HepG2 (cell line): ENCODE measurements around the gene TNKS1BP1. TPM values are rescaled to one million over a fixed set of nuclear protein-coding genes. Genes with fewer than 3 reads are reported as not detected.

ENCODE experiments used
- ATF1 ChIP-seq: IDR thresholded peaks from 2 replicates; pipeline ENCODE4 v1.6.1; 2016; ENCODE audit warnings: mild to moderate bottlenecking, control low read depth
- BORCS8-MEF2B ChIP-seq: sonication (generic); formaldehyde crosslinking; IDR thresholded peaks from 2 replicates; pipeline ENCODE4 v1.8.0; 2022; ENCODE audit warnings: mild to moderate bottlenecking, missing genetic modification reagents
- BRCA1 ChIP-seq: sonication (generic); formaldehyde crosslinking; IDR thresholded peaks from 2 replicates; pipeline ENCODE4 v1.4.0; 2020; ENCODE audit warnings: missing genetic modification reagents
- CBX1 ChIP-seq: IDR thresholded peaks from one replicate; pipeline ENCODE4 v1.6.1; 2016; ENCODE audit warnings: antibody characterized with exemption, low read depth
- CREB1 ChIP-seq, 2 experiments: fragments of 450-650 bp in 1 of 2; IDR thresholded peaks; 2 replicates each; pipeline ENCODE4 v1.6.1; 2016 to 2017; ENCODE audit warnings: control low read depth in 1 of 2, mild to moderate bottlenecking in 1 of 2, missing compliant biosample characterization in 1 of 2, missing genetic modification characterization in 1 of 2
- CREM ChIP-seq, 2 experiments: sonication (generic) in 1 of 2; formaldehyde crosslinking in 1 of 2; IDR thresholded peaks; 2 replicates each; pipeline versions ENCODE4 v1.4.0 to v1.6.1; 2016 to 2020; ENCODE audit warnings: antibody characterized with exemption in 1 of 2, mild to moderate bottlenecking in 1 of 2, missing genetic modification reagents in 1 of 2
- FOXO4 ChIP-seq: sonication (generic); formaldehyde crosslinking; conservative IDR thresholded peaks from 2 replicates; pipeline ENCODE4 v1.8.1; 2023; ENCODE audit warnings: missing genetic modification reagents
- GLI4 ChIP-seq: sonication (generic); formaldehyde crosslinking; IDR thresholded peaks from 2 replicates; pipeline ENCODE4 v1.5.1; 2020; ENCODE audit warnings: missing genetic modification reagents, mild to moderate bottlenecking, moderate library complexity, borderline replicate concordance
- HNF1B ChIP-seq: sonication (generic); formaldehyde crosslinking; IDR thresholded peaks from 2 replicates; pipeline ENCODE4 v1.5.1; 2020; ENCODE audit warnings: mild to moderate bottlenecking, moderate library complexity, missing genetic modification reagents
- IKZF1 ChIP-seq: fragments of 450-650 bp; IDR thresholded peaks from 2 replicates; pipeline ENCODE4 v1.7.1; 2016
- RFX3 ChIP-seq: IDR thresholded peaks from 2 replicates; pipeline ENCODE4 v1.6.1; 2016; ENCODE audit warnings: missing biosample characterization, missing genetic modification reagents
- ZEB1 ChIP-seq: IDR thresholded peaks from 2 replicates; pipeline ENCODE4 v1.6.1; 2012; ENCODE audit warnings: mild to moderate bottlenecking, low read depth, inconsistent platforms; ENCODE audit not compliant: insufficient replicate concordance
- ZNF205 ChIP-seq: IDR thresholded peaks from 2 replicates; pipeline ENCODE4 v1.6.1; 2018; ENCODE audit warnings: missing biosample characterization, missing genetic modification reagents
- ZNF567 ChIP-seq: sonication (generic); formaldehyde crosslinking; IDR thresholded peaks from 2 replicates; pipeline ENCODE4 v1.8.1; 2023; ENCODE audit warnings: mild to moderate bottlenecking, missing genetic modification reagents, borderline replicate concordance
- ZNF704 ChIP-seq: sonication (generic); formaldehyde crosslinking; IDR thresholded peaks from 2 replicates; pipeline ENCODE4 v1.8.1; 2023; ENCODE audit warnings: mild to moderate bottlenecking, inconsistent platforms, moderate library complexity, missing genetic modification reagents, borderline replicate concordance
- ZNF775 ChIP-seq: sonication (generic); formaldehyde crosslinking; IDR thresholded peaks from 2 replicates; pipeline ENCODE4 v1.4.0; 2020; ENCODE audit warnings: missing genetic modification reagents, mild to moderate bottlenecking, moderate library complexity, borderline replicate concordance
- polyA plus RNA-seq, 8 experiments: library from polyadenylated mRNA; depleted of rRNA in 3 of 8; stranded (reverse) in 7 of 8; unstranded in 1 of 8; fragments of >200 nt; fragmentation: Illumina TruSeq in 4 of 8; extraction: Trizol in 4 of 8; gene quantifications; 2 replicates each; pipeline versions ENCODE4 v1.2.1 to v1.2.3, GENCODE V29; 2011 to 2016; ENCODE audit warnings: low read depth in 4 of 8, missing spikeins in 1 of 8, mixed read lengths in 1 of 8; ENCODE audit not compliant: insufficient read depth in 1 of 8
- total RNA-seq, 5 experiments: library from RNA; depleted of rRNA; stranded (reverse); fragments of >200 nt; fragmentation: Illumina TruSeq; extraction: Trizol; gene quantifications; 2 replicates each; pipeline ENCODE4 v1.2.3, GENCODE V29; 2016; ENCODE audit warnings: low read depth in 1 of 5
- TF ChIP-seq, protein P1 (sequence below): sonication (generic); formaldehyde crosslinking; IDR thresholded peaks from 2 replicates; pipeline ENCODE4 v1.5.1; 2020; ENCODE audit warnings: mild to moderate bottlenecking, missing genetic modification reagents, moderate library complexity
- TF ChIP-seq, protein P2 (sequence below): sonication (generic); formaldehyde crosslinking; conservative IDR thresholded peaks from 2 replicates; pipeline ENCODE4 v1.4.0; 2020; ENCODE audit warnings: missing genetic modification reagents

TNKS1BP1 gene
- total and polyA plus RNA-seq, 2 of the 13 experiments (the other 11 are each of a cell fraction or from before 2014, with no cell fraction given) = 13.7 to 15.0 TPM

DNA sequence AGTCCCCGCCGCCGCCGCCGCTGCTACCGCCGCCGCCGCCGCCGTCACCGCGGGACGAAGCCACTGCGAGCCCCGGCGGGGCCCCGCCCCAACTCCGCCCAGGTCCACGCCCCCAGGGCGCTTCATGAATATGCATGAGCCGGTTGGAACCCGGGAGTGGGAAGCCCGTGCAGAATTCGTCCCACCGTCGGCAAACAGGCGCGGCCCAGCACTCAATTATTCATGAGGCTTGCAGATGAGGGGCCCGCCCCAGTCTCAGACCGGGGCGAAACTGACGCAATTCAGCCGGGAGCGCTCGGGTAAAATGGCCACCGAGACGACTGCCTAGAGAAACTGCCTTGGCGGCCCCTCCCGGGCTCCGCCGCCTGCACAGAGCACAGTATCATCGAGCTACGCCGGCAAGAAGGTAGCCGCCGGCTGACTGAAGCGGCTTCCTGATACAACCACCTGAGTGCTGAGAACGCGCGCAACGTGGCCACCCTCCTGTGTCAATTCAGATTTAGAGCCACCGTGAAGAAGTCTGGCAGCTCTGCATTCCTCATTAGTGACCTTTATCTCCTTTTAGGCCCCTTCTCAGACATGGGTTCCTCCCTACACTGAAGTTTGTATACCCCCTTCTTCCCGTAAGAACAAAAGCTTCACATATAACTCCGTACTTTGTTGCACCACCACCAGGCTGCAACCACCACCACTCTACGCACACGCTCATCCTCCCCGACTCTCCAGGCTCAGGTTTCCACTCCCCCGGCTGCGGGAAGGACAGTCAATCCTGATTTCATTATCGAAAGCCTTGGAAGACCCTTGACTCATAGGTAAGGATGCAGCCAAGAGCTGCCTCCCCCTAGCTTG lies at the start of gene TNKS1BP1 (continued):
- TF ChIP-seq ZNF205 (CRISPR knock-in tag) (peak; percentile 75; the same call in 1 of the 2 replicates), GLI4 (CRISPR knock-in tag) (no peak), CBX1 (no peak), BRCA1 (no peak; the same call in 1 of the 2 replicates), ZEB1 (no peak), BORCS8-MEF2B (CRISPR knock-in tag) (no peak), IKZF1 (no peak), ZNF704 (CRISPR knock-in tag) (peak; percentile 80; the same call in 1 of the 2 replicates), RFX3 (no peak), CREB1 (IDR thresholded peaks at IDR 0.05) (no peak), CREB1 (CRISPR knock-in tag; IDR thresholded peaks at IDR 0.05) (no peak), ZNF775 (CRISPR knock-in tag) (no peak), FOXO4 (CRISPR knock-in tag) (no peak), ZNF567 (CRISPR knock-in tag) (0 out of 2 replicates have a peak, but pooled peaks have one; percentile 25), ATF1 (CRISPR knock-in tag) (no peak), CREM (IDR thresholded peaks at IDR 0.05) (peak; percentile 41; the same call in 1 of the 2 replicates), CREM (CRISPR knock-in tag; IDR thresholded peaks at IDR 0.05) (no peak), HNF1B (CRISPR knock-in tag) (no peak)
- TF ChIP-seq, protein P1, sequence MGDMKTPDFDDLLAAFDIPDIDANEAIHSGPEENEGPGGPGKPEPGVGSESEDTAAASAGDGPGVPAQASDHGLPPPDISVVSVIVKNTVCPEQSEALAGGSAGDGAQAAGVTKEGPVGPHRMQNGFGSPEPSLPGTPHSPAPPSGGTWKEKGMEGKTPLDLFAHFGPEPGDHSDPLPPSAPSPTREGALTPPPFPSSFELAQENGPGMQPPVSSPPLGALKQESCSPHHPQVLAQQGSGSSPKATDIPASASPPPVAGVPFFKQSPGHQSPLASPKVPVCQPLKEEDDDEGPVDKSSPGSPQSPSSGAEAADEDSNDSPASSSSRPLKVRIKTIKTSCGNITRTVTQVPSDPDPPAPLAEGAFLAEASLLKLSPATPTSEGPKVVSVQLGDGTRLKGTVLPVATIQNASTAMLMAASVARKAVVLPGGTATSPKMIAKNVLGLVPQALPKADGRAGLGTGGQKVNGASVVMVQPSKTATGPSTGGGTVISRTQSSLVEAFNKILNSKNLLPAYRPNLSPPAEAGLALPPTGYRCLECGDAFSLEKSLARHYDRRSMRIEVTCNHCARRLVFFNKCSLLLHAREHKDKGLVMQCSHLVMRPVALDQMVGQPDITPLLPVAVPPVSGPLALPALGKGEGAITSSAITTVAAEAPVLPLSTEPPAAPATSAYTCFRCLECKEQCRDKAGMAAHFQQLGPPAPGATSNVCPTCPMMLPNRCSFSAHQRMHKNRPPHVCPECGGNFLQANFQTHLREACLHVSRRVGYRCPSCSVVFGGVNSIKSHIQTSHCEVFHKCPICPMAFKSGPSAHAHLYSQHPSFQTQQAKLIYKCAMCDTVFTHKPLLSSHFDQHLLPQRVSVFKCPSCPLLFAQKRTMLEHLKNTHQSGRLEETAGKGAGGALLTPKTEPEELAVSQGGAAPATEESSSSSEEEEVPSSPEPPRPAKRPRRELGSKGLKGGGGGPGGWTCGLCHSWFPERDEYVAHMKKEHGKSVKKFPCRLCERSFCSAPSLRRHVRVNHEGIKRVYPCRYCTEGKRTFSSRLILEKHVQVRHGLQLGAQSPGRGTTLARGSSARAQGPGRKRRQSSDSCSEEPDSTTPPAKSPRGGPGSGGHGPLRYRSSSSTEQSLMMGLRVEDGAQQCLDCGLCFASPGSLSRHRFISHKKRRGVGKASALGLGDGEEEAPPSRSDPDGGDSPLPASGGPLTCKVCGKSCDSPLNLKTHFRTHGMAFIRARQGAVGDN = peak; percentile 83
- TF ChIP-seq, protein P2, sequence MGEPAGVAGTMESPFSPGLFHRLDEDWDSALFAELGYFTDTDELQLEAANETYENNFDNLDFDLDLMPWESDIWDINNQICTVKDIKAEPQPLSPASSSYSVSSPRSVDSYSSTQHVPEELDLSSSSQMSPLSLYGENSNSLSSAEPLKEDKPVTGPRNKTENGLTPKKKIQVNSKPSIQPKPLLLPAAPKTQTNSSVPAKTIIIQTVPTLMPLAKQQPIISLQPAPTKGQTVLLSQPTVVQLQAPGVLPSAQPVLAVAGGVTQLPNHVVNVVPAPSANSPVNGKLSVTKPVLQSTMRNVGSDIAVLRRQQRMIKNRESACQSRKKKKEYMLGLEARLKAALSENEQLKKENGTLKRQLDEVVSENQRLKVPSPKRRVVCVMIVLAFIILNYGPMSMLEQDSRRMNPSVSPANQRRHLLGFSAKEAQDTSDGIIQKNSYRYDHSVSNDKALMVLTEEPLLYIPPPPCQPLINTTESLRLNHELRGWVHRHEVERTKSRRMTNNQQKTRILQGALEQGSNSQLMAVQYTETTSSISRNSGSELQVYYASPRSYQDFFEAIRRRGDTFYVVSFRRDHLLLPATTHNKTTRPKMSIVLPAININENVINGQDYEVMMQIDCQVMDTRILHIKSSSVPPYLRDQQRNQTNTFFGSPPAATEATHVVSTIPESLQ (CRISPR knock-in tag) = no peak
